Activated T-cell treated with anti-CD3 and anti-CD28 coated beads for 24 hours (primary cell): ENCODE results near the gene SLC25A42.

Source experiments
- DNase-seq: peaks from one replicate; pipeline ENCODE4 v3.0.0-alpha.2; 2020; ENCODE audit warnings: low read depth

Gene SLC25A42

DNA sequence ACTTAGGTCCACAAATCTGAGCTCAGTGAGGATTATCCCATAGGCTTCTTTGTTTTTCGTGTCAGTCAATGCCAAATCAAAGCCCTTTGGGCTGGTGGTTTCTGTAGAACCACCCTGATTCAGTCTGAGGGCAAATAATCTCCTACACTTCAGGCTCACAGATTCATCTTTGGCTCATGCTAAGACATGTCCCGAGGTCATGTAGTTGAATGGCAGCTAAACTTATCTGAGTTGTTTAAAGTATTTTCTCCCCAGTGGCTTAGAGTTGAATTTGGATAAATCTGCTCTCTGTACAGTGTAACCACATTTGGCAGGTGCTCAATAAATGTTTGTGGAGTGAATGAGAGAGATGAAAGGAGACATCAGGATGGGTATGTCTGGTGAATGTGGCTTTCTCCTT lies 13.1 kb upstream of the SLC25A42 start:
- no peak for DNase-seq

DNA sequence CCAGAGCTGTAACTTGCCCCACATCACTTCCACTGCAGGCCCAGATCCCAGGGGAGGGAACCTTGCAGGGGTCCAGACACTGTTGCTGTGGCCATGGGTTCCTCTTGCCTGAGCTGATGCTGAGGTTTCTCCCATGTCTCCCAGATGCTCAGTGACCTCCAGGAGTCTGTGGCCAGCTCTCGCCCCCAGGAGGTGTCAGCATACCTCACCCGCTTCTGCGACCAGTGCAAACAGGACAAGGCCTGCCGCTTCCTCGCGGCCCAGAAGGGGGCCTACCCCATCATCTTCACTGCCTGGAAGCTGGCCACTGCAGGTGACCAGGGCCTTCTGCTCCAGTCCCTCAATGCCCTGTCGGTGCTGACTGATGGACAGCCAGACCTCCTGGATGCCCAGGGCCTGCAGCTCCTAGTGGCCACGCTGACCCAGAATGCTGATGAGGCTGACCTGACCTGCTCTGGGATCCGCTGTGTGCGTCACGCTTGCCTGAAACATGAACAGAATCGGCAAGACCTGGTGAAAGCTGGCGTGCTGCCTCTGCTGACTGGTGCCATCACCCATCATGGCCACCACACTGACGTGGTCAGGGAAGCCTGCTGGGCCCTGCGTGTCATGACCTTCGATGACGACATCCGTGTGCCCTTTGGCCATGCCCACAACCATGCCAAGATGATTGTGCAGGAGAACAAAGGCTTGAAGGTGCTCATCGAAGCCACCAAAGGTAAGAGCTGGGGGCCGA lies 12.1 kb upstream of the SLC25A42 start:
- DNase-seq, result no peak

DNA sequence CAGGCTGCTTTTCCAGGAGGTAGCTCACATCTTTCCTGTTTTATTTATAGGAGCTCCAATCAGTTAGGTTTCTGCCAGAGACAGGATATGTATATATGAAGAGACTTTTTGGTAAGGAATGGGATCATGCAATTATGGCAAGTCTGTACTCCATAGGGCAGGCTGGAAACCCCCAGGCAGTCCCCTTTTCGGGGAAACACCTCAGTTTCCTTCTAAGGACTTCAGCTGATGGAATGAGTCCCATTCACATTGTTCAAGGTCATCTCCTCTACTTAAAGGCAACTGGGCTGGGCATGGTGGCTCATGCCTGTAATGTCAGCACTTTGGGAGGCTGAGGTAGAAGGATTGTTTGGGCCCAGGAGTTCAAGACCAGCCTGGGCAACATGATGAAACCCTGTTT lies 10.9 kb upstream of the SLC25A42 start:
- DNase-seq, result no peak

DNA sequence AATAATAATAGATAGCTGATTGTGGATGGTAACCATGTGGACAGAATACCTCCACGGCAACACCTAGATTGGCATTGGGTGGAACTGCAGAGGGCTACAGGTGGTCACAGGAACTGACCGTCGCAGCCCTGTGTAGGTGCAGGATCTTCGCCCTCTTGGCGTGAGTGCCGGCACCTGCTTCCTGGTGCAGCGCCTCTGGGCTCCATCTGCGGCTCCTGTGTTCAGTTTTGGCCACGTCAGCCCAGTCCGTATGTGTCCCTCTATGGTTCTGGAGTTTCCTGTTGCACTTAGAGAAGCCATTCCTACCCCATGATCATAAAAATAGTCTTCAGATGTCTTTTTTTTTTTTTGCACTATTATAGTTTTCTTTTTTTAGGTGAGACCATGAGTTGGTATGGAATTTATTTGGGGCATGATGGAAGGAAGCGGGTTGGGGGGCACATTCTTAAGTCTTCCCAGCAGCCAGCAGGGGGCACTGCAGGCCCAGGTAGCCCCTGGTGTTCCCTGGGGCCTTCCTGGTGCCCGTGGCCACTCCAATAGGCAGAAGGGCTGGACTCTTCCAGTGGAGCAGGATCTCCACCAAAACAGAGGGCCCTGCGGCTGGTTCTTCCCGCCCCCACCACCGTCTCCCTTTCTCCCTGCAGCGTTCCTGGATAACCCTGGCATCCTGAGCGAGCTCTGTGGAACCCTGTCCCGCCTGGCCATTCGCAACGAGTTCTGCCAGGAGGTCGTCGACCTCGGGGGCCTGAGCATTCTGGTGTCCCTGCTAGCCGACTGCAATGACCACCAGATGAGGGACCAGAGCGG lies 10.1 kb upstream of the SLC25A42 start:
- DNase-seq, result peak; percentile 20

DNA sequence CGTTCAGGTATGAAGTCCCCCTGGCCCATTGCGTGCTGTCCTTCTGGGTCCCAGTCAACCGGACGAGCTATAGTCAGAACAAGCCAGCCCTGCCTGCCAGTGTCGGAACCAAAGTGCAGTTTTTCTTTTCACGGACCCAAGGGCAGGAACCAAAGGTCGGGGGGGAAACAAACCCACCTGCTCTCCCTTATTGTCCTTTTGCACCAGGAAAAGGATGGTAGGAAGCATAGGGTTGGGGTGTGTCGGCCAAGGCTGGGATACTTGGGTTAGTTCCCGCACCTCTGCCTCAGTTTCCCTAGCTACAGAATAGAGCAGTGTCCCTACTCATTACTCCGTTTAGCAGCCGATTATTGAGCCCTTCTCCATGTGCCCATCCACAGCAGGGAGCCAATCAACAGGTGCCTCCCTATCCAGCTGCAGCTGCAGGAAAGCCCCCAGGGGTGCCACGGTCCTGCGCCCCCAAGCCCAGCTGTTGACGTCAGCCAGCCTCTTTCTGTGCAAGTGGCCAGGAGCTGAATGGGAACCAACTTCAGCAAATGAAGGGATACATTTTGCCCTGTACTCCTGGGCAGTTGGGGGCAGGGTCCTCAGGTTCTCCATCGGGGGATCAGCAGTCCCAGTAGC lies 9.4 kb upstream of the SLC25A42 start:
- no peak for DNase-seq

DNA sequence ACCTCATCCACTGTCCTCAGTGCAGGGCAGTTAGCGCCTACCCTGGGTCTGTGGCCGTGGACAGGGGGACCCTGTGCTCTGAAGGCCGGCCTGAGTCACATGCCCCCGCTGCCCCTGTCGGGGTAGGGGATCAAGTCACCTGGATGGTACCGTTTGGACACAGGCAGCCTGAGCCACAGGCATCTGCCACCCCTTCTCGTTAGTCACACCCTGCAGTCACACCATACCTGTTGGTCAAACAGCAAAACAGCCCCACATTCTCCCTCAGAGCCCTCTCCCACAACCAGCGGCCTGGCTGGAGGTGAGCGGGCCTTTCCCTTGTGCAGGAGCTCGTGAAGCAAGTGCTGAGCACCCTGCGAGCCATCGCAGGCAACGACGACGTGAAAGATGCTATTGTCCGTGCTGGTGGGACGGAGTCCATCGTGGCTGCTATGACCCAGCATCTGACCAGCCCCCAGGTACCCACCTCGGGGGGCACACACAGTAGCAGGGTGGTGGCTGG lies 8.8 kb upstream of the SLC25A42 start:
- DNase-seq, result no peak

DNA sequence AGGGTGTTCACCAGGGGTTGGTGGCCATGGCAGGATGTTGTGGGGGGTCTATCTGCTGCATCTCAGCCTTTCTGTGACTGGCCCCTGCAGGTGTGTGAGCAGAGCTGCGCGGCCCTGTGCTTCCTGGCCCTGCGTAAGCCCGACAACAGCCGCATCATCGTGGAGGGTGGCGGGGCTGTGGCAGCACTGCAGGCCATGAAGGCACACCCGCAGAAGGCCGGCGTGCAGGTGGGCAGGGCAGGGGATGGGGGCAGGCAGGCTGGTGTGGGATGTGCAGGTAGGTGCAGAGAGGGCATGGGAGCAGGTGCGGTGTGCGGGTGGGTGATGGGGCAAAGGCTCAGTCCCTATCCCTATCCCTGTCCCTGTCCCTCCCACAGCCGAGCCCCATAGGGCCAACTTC lies 8.1 kb upstream of the SLC25A42 start:
- DNase-seq, result no peak

DNA sequence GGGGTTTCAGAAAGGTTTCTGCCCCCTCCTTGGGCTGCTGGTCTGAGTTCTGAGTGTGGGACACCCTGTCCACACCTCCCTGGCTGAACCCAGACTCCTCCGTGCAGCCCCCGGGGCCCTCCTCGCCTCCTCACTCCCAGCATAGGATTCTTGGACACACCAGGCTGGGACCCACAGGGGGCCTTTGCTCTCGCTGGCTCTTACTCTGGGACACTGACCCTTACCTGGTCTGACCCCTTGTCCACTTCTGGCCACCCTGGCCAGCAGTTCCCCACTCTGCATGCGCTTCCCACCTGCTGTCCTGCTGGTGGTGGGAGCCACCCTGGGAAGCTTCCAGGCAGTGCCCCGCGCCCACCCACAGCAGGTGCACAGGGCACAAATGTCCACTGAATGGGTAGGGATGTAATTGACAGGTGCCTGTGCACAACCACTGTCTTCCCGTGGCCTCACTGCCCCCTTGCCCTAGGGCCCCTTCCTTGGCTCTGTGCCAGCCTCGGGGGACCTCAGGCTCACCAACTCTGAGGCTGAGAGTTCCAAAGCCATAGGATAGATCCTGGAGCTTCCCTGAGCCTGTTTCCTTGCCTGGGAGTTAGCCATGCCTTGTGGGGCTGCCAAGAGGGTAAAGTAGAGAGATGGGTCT lies 7.0 kb upstream of the SLC25A42 start:
- no peak for DNase-seq

DNA sequence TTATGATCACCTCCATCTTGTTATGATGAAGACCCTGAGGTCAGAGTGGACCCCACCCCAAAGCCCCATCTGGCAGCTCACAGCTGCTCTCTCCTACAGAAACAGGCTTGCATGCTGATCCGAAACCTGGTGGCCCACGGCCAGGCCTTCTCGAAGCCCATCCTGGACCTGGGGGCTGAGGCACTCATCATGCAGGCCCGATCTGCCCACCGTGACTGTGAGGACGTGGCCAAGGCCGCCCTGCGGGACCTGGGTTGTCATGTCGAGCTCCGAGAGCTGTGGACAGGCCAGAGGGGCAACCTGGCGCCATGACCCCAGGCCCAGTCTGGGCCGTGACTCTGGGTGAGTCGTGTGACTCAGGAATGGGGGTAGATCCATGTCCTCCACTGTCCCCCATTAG lies 6.5 kb upstream of the SLC25A42 start:
- DNase-seq, result no peak

DNA sequence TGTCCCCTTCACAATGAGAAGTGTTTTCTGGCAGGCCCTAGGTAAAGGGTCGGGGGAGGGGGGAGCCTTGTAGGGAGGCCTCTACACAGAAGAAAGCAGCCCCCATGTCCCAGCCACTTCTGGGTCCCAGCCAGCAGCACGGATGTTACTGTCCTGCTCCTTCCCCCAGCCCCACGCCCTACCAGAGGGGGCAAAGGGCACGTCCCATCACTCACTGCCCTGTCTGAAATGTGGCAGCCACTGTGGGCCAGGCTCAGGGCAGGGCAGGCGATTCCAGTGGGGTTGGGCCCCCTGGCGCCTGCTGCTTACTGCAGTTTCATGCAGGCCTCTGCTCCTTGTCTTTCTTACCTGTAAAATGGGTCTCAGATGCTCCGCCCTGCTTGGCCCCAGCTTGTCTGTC lies 6.1 kb upstream of the SLC25A42 start:
- DNase-seq, result no peak

DNA sequence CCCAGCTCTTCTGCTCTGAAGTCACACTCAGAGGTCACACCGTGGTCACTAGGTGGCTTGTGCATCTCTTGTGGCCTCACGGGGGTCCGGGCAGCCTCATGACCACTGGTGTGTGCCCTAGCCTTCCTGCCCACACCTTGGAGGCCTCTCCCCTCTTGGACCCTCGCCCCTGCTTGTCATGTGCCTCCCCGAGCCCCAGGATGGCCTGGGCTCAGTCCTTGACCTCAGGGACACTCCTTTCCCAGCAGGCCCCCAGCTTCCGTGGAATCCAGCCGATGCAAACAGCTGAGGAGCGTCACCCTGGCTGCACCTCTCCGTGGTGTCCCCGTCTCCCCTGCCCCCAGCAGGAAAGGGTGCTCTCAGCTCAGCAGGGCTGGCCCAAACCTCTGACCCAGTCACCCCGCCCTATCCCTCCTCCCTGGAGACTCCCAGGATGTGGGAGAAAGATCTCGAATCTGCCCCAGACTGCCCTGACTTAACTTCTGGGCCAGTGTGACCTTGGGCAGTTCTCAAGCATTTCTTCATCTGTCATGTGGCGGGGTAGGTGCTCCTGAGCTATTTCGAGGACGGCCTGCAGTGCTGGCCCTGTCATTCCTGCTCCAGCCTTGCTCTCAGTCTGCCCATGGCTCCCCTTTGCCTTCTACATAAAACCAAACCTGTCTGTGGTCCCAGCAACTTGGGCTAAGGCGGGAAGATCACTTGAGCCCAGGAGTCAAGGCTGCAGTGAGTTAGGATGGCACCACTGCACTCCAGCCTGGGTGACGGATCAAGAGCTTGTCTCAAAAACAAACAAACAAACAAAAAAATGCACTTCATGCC lies 4.6 kb upstream of the SLC25A42 start:
- no peak for DNase-seq

DNA sequence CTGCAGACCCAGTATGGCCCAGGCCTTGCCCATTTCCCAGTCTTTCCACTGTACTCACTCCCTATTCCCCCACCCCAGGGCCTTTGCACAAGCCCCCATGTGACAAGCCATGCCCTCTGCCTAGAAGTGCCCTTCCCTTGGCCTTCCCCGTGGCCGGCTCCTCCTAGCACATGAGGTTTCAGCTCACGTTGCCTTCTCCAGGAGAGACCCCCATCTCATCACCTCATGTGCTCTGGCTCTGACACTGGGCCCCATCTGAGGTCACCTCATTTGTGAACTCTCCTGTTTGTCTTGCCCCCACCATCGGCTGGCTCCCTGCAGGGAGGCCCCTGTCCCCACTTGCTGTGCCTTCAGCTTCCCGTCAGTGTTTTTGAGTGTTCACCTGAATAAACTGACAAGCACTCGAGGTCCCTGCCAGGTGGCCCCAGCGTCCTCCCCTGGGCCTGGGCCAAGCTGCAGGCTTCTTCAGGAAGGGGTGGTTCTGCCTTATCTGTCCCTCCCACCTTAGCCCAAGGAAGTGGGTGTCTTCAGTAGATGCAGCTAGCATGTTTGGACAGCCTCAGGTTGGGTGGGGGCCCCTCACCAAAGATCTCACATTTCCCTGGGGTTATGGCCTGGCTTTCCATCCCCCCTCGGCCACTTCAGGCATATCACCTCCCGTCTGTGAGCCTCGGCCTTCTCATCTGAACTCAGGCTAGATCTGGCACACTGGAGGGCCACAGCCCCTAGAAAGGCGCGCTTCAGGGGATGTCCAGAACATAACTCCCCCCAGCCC lies 3.8 kb upstream of the SLC25A42 start:
- no peak for DNase-seq

DNA sequence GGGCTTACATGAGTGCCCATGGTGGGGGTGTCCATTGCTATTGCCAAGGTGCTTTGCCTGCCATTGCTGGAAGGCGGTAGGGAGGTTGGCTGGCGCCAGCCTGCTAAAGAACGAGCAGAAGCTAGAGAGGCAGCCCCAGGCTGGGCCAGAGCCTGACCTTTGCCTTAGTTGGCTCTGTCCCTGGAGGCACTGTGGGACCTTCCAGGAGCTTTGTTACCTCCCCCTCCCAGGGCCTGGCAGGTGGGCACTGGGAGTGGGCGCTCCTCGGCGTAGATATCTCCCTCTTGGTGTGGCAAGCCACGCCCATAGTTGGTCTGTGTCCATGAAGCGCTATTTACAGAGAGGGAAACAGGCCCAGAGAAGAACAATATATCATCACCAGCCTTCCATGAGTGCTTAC lies 2.3 kb upstream of the SLC25A42 start:
- DNase-seq, result no peak

DNA sequence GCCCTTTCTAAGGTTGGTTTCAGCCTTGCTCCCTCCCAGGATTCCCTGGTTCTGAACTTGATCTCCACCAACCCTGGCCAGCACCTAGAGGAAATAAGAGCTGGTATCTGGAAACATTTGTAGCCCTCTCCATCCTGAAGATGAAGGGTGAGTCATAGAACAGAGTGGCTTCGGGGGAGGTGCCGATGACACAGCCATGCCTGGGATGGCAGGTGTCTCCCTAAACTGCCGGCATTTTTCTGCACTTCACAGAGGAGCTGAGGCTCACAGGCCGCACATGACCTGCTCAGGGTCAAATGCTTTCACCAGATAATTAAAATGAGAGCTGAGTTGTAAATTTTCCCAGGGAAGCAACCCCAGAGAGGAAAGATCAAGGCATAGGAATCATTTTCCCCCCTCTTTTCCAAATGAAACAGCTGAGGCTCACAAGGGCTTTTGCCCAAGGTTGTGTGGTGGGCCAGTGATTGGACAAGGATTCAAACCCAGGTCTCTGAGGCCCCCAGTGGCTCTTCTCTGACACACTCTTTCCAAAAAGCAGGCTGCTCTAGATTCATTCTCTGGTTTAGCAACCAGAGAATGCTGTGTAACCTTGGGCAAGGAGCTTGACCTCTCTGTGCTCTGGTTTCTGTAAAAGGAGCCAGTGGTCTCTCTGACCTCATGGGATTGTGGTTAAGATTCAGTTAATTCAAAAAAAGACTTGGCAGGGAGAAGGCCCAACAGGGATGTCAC lies 1.2 kb upstream of the SLC25A42 start:
- peak; percentile 14 for DNase-seq

DNA sequence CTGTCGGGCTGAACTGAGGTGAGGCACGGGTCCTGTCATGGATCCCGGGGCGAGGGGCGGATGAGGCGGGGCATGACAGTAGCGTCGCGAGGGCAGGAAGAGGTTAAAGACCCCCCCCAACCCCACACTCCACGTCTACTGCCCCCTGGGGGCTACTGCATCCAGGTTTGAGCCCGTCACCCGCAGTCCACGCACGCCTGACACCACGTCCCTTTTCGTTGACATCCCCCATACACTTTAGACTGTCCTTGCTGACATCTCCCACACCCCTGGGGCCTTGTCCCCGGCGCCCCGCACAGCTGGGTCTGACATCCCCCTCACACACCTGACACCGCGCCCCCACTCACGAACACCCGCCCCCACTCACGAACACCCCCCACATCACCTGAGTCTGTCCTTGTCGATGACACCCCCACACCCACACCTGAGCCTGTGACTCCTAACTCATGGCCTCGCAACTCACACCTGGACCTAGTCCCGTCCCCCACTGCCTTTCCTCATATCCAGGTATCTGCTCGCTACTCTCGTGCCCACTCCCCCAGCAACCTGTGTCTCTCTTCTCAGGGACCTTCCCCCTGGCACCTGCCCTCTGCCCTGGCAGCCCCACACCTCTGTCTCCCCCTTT lies 416 bp downstream of the SLC25A42 start:
- peak; percentile 4 for DNase-seq

DNA sequence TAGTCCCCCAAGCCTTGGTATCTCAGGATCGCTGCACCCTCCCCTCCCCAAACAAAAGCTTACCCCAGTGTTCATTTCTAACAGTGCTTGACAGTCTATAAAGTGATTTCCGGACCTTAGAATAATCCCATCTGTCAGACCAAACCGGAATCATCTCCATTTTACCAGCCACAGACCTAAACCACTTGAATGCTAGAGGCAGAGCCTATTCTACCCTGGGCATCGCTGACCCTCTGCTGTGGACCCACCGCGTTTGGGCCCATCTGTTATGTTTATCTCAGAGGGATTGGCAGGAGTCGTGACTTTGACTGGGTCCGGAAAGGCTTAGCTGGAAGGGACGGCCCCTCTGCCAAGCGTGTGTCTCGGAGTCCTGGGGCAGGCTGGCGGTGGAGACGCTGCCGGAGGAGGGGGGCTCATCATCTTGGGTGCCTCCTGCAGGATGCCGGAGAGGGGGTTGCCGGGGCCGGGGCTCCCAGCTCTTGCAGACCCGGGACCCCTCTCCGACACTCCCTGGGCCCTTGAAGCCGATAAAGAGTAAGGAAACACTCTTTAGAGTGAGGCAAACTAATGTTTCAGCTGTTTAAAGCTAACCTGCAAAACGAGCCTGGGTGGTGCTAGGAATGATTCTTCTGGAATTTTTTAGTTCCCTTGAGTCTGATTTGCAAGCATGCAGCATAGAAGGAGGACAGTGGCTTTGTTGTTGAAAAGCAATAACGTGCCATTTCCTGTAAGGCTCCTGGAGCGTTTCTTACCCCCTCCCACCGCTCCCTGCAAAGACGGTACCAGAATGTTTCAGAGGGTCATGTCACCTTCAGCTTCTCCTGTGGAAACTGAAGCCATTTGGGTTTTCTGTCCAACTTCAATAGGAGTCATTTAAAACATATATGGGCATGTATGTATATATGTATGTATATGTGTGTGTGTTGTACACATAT lies 1.3 kb downstream of the SLC25A42 start:
- peak; percentile 28 for DNase-seq

DNA sequence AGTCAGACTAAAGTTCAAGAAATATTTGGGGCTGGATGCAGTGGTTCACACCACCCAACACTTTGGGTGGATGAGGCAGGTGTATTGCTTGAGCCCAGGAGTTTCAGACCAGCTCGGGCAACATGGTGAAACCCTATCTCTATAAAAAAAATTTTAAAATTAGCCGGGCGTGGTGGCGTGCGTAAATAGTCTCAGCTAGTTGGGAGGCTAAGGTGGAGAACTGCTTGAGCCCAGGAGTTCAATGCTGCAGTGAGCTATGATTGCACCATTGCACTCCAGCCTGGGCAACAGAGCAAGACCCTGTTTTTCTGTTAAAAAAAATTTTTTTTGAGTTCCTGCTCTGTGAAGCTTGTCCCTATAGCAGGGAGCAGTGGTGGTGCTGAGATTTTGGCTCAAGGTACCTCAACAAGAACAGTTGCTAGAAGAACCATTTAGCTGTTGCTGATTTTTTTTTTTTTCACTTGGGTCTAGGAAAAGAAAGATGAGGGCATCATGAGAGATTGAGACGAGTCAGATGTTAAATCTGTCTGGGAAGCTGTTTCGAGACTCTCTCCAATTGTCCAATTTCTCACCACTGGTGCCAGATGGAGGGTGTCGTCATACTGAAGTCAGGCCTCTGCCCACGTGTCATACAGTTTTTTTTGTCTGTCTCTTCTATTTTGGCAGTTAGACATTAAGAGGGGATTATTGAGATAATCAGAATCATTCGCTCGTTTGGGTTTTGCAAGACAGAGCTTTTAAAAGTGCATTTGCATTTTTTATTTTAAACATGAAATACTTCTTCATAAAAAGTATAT lies 3.7 kb downstream of the SLC25A42 start:
- no peak for DNase-seq
